ENCODE data around the gene THRAP3.

Gene THRAP3

GRCh38 chr1:36301220-36301619 is 77.0 kb downstream of the THRAP3 start:
- DNase-seq (ENCODE audit: low spot score) = no peak

GRCh38 chr1:36303244-36303643 is 79.0 kb downstream of the THRAP3 start:
- DNase-seq (ENCODE audit: low spot score) = no peak

- no peak for DNase-seq (ENCODE audit: low spot score)
Measured at GRCh38 chr1:36303650-36304360, 79.6 kb downstream of the THRAP3 start.

- no peak for DNase-seq (ENCODE audit: low spot score)
Measured at GRCh38 chr1:36304521-36304920, 80.3 kb downstream of the THRAP3 start.

- DNase-seq (ENCODE audit: low spot score) = no peak
Measured at GRCh38 chr1:36304970-36305914, 81.0 kb downstream of the THRAP3 start.

GRCh38 chr1:36305915-36306209 is 81.6 kb downstream of the THRAP3 start:
- DNase-seq (ENCODE audit: low spot score) = no peak

- peak; percentile 50 for DNase-seq (ENCODE audit: low spot score)
Measured at GRCh38 chr1:36306210-36306901, 82.1 kb downstream of the THRAP3 start, which contains the start of gene SH3D21. SH3D21 (plus strand) TSS chr1:36306368; CDS start chr1:36306421, 53 bp downstream.

- peak; percentile 95 for DNase-seq (ENCODE audit: low spot score)
Measured at GRCh38 chr1:36306902-36307456, 82.7 kb downstream of the THRAP3 start.

- no peak for DNase-seq (ENCODE audit: low spot score)
Measured at GRCh38 chr1:36307601-36308330, 83.5 kb downstream of the THRAP3 start.

GRCh38 chr1:36309397-36309796 is 85.2 kb downstream of the THRAP3 start:
- no peak for DNase-seq (ENCODE audit: low spot score)

GRCh38 chr1:36320291-36320761 is 96.1 kb downstream of the THRAP3 start:
- no peak for DNase-seq (ENCODE audit: low spot score)

GRCh38 chr1:36320767-36321118 is 96.5 kb downstream of the THRAP3 start:
- no peak for DNase-seq (ENCODE audit: low spot score)

- peak; percentile 12 for DNase-seq (ENCODE audit: low spot score)
Measured at GRCh38 chr1:36321119-36321951, 97.1 kb downstream of the THRAP3 start.

GRCh38 chr1:36322041-36322785 is 98.0 kb downstream of the THRAP3 start:
- no peak for DNase-seq (ENCODE audit: low spot score)

- peak; percentile 10 for DNase-seq (ENCODE audit: low spot score)
Measured at GRCh38 chr1:36322786-36323635, 98.8 kb downstream of the THRAP3 start.

- DNase-seq (ENCODE audit: low spot score) = peak; percentile 32
Measured at GRCh38 chr1:36323636-36324352, 99.6 kb downstream of the THRAP3 start, which contains the start of gene EVA1B. EVA1B (minus strand) TSS chr1:36323645; CDS start chr1:36323037, 608 bp downstream.

GRCh38 chr1:36324353-36324703 is 100.1 kb downstream of the THRAP3 start:
- no peak for DNase-seq (ENCODE audit: low spot score)

- DNase-seq (ENCODE audit: low spot score) = no peak
Measured at GRCh38 chr1:36326499-36326898, 102.3 kb downstream of the THRAP3 start.

Data from CD4-positive, alpha-beta T cell treated with Interleukin-2 at 100 ng/mL for 4 hours (primary cell).